ENCODE data around the gene CYP4F22. TPM values are rescaled to one million over a fixed set of nuclear protein-coding genes. Genes with fewer than 3 reads are reported as not detected.

CYP4F22 gene
- total RNA-seq, 2 donors from 2014 or later: 28.9 to 48.1 TPM

GRCh38 chr19:15517778-15518177 lies 9.5 kb downstream of the CYP4F22 start:
- H3K4me3 ChIP-seq: no peak overlapping the region
- intact Hi-C loops (cut with DNase I): no loop called here
- DNase-seq (ENCODE audit: low spot score): no peak
- no peaks in the 10 kb centered on the region for H3K4me1 ChIP-seq (replicated peaks)
- 72% methylated on average over 1 of the region's 1 CpG for WGBS
- no peaks in the 10 kb centered on the region for H3K27me3 ChIP-seq (replicated peaks; ENCODE audit: insufficient read depth)
- no peak overlapping the region for H3K27ac ChIP-seq
- TF ChIP-seq POLR2A (IDR thresholded peaks at IDR 0.05) (no peak), POLR2AphosphoS5 (IDR thresholded peaks at IDR 0.05) (no peak), CTCF (IDR thresholded peaks at IDR 0.05) (no peak)
- H3K36me3 ChIP-seq: no peaks in the 10 kb centered on the region
- no peaks in the 10 kb centered on the region for H3K9me3 ChIP-seq

GRCh38 chr19:15519433-15519976 lies 11.2 kb downstream of the CYP4F22 start:
- Histone ChIP-seq H3K9me3 (no peaks in the 10 kb centered on the region), H3K27ac (no peak overlapping the region), H3K4me1 (replicated peaks) (no peaks in the 10 kb centered on the region), H3K27me3 (replicated peaks; ENCODE audit: insufficient read depth) (no peaks in the 10 kb centered on the region), H3K36me3 (no peaks in the 10 kb centered on the region), H3K4me3 (no peak overlapping the region)
- TF ChIP-seq POLR2AphosphoS5 (IDR thresholded peaks at IDR 0.05) (no peak), CTCF (IDR thresholded peaks at IDR 0.05) (no peak), POLR2A (IDR thresholded peaks at IDR 0.05) (no peak)
- intact Hi-C loops (cut with DNase I): no loop called here
- DNase-seq (ENCODE audit: low spot score): no peak
- 85% methylated on average over 6 of the region's 6 CpGs for WGBS

- intact Hi-C loops (cut with DNase I): no loop called here
- WGBS: 71% methylated on average over 5 of the region's 5 CpGs
- no peak for DNase-seq (ENCODE audit: low spot score)
- Histone ChIP-seq H3K27me3 (replicated peaks; ENCODE audit: insufficient read depth) (no peaks in the 10 kb centered on the region), H3K36me3 (no peaks in the 10 kb centered on the region), H3K4me3 (no peak overlapping the region), H3K9me3 (no peaks in the 10 kb centered on the region), H3K4me1 (replicated peaks) (no peaks in the 10 kb centered on the region), H3K27ac (no peak overlapping the region)
- TF ChIP-seq POLR2AphosphoS5 (IDR thresholded peaks at IDR 0.05): no peak
- no peak for TF ChIP-seq POLR2A (IDR thresholded peaks at IDR 0.05)
- no peak for TF ChIP-seq CTCF (IDR thresholded peaks at IDR 0.05)
Observed at GRCh38 chr19:15524781-15525180, 16.5 kb downstream of the CYP4F22 start.

GRCh38 chr19:15525291-15525690 lies 17.0 kb downstream of the CYP4F22 start:
- no peak for DNase-seq (ENCODE audit: low spot score)
- intact Hi-C loops (cut with DNase I): no loop called here
- Histone ChIP-seq H3K4me3 (no peak overlapping the region), H3K27me3 (replicated peaks; ENCODE audit: insufficient read depth) (no peaks in the 10 kb centered on the region), H3K27ac (no peak overlapping the region), H3K36me3 (no peaks in the 10 kb centered on the region), H3K9me3 (no peaks in the 10 kb centered on the region), H3K4me1 (replicated peaks) (no peaks in the 10 kb centered on the region)
- TF ChIP-seq CTCF (IDR thresholded peaks at IDR 0.05) (no peak), POLR2A (IDR thresholded peaks at IDR 0.05) (no peak), POLR2AphosphoS5 (IDR thresholded peaks at IDR 0.05) (no peak)
- 88% methylated on average over 15 of the region's 15 CpGs for WGBS

GRCh38 chr19:15526408-15526807 lies 18.1 kb downstream of the CYP4F22 start:
- intact Hi-C loops (cut with DNase I): no loop called here
- DNase-seq (ENCODE audit: low spot score): no peak
- Histone ChIP-seq H3K27ac (no peak overlapping the region), H3K4me3 (no peak overlapping the region), H3K9me3 (no peaks in the 10 kb centered on the region), H3K4me1 (replicated peaks) (no peaks in the 10 kb centered on the region), H3K36me3 (no peaks in the 10 kb centered on the region), H3K27me3 (replicated peaks; ENCODE audit: insufficient read depth) (no peaks in the 10 kb centered on the region)
- 68% methylated on average over 2 of the region's 2 CpGs for WGBS
- no peak for TF ChIP-seq CTCF (IDR thresholded peaks at IDR 0.05)
- TF ChIP-seq POLR2A (IDR thresholded peaks at IDR 0.05): no peak
- no peak for TF ChIP-seq POLR2AphosphoS5 (IDR thresholded peaks at IDR 0.05)

Data from prostate gland (tissue), 2 donors.